Pulmonary artery endothelial cell (primary cell): ENCODE measurements around the gene GMIP. TPM values are rescaled to one million over a fixed set of nuclear protein-coding genes. Genes with fewer than 3 reads are reported as not detected.

ENCODE experiments used
- DNase-seq: peaks from one replicate; pipeline ENCODE4 v3.0.0-alpha.2; 2011; ENCODE audit warnings: low read depth, low spot score
- total RNA-seq: library from RNA; depleted of rRNA; stranded (reverse); fragments of >200 nt; gene quantifications from 2 replicates; pipeline ENCODE4 v1.2.3, GENCODE V29; 2014

The GMIP gene
- total RNA-seq, 1 donor from 2014 or later = 9.2 TPM

- no peak for DNase-seq
Observed at GRCh38 chr19:19657397-19657783, 13.9 kb upstream of the GMIP start.

- DNase-seq = no peak
Observed at GRCh38 chr19:19656451-19657396, 13.3 kb upstream of the GMIP start.

GRCh38 chr19:19655641-19656343 is 12.3 kb upstream of the GMIP start:
- DNase-seq = no peak

- no peak for DNase-seq
Observed at GRCh38 chr19:19655051-19655594, 11.7 kb upstream of the GMIP start.

GRCh38 chr19:19654441-19654840 is 11.0 kb upstream of the GMIP start:
- no peak for DNase-seq

GRCh38 chr19:19653597-19654147 is 10.2 kb upstream of the GMIP start:
- DNase-seq = no peak

- DNase-seq = no peak
Observed at GRCh38 chr19:19652482-19653295, 9.2 kb upstream of the GMIP start.

GRCh38 chr19:19651076-19651475 is 7.6 kb upstream of the GMIP start:
- DNase-seq = no peak

- DNase-seq = no peak
Observed at GRCh38 chr19:19650331-19650730, 6.9 kb upstream of the GMIP start.

GRCh38 chr19:19649580-19649995 is 6.1 kb upstream of the GMIP start:
- DNase-seq = no peak

- no peak for DNase-seq
Observed at GRCh38 chr19:19649155-19649554, 5.7 kb upstream of the GMIP start.

GRCh38 chr19:19647037-19647835 is 3.8 kb upstream of the GMIP start:
- DNase-seq = no peak

GRCh38 chr19:19645233-19645870 is 1.9 kb upstream of the GMIP start:
- no peak for DNase-seq

- DNase-seq = no peak
Observed at GRCh38 chr19:19644054-19644388, 564 bp upstream of the GMIP start.

- DNase-seq = no peak
Observed at GRCh38 chr19:19642506-19643157, 825 bp downstream of the GMIP start.

- no peak for DNase-seq
Observed at GRCh38 chr19:19637523-19638251, 5.8 kb downstream of the GMIP start.

GRCh38 chr19:19637186-19637522 is 6.3 kb downstream of the GMIP start:
- DNase-seq = no peak

- no peak for DNase-seq
Observed at GRCh38 chr19:19636573-19637185, 6.8 kb downstream of the GMIP start.
